ENCODE measurements around the gene PRKG1.

The PRKG1 gene

GRCh38 chr10:52313933-52314821 is 1239.9 kb downstream of the PRKG1 start, which contains the start of gene DKK1:
Gene DKK1 (plus strand): TSS chr10:52314281. CDS start chr10:52314435, 154 bp downstream.
- H3K36me3 ChIP-seq (ENCODE audit: control insufficient read depth in 5 of 5, insufficient read depth in 5 of 5, low read length in 5 of 5): no peaks in the 10 kb centered on the region
- H3K9ac ChIP-seq (ENCODE audit: low read length in 5 of 5): peak within 1 kb of the TSS in 2 of 5 donors; percentile 20 to 56
- peak within 1 kb of the TSS; percentile 56 to 78 (median 69) for H3K4me3 ChIP-seq (ENCODE audit: low read depth in 1 of 5, low read length in 5 of 5)
- H3K9me3 ChIP-seq (ENCODE audit: control insufficient read depth in 5 of 5, low read length in 5 of 5): no peaks in the 10 kb centered on the region
- peaks cover 0 to 20% (median 18%) of the 10 kb centered on the region in 5 donors for H3K4me1 ChIP-seq (ENCODE audit: control insufficient read depth in 5 of 5, insufficient read depth in 5 of 5, low read length in 5 of 5)
- H3K27ac ChIP-seq (ENCODE audit: low read depth, low read length): no peak within 1 kb of the TSS
- H3K27me3 ChIP-seq (ENCODE audit: control insufficient read depth in 5 of 5, insufficient read depth in 4 of 5, low read length in 5 of 5): peaks cover 14 to 23% (median 20%) of the 10 kb centered on the region in 5 donors

- peaks cover 0 to 20% (median 18%) of the 10 kb centered on the region in 5 donors for H3K4me1 ChIP-seq (ENCODE audit: control insufficient read depth in 5 of 5, insufficient read depth in 5 of 5, low read length in 5 of 5)
- H3K9ac ChIP-seq (ENCODE audit: low read length in 5 of 5): no peak overlapping the region
- H3K27ac ChIP-seq (ENCODE audit: low read depth, low read length): no peak overlapping the region
Observed at GRCh38 chr10:52314822-52315552, 1240.7 kb downstream of the PRKG1 start.

GRCh38 chr10:52316001-52316400 is 1241.7 kb downstream of the PRKG1 start:
- H3K36me3 ChIP-seq (ENCODE audit: control insufficient read depth in 5 of 5, insufficient read depth in 5 of 5, low read length in 5 of 5): no peaks in the 10 kb centered on the region
- no peak overlapping the region for H3K4me3 ChIP-seq (ENCODE audit: low read depth in 1 of 5, low read length in 5 of 5)
- no peak overlapping the region for H3K27ac ChIP-seq (ENCODE audit: low read depth, low read length)
- peaks cover 14 to 23% (median 18%) of the 10 kb centered on the region in 5 donors for H3K27me3 ChIP-seq (ENCODE audit: control insufficient read depth in 5 of 5, insufficient read depth in 4 of 5, low read length in 5 of 5)
- H3K9me3 ChIP-seq (ENCODE audit: control insufficient read depth in 5 of 5, low read length in 5 of 5): no peaks in the 10 kb centered on the region
- H3K9ac ChIP-seq (ENCODE audit: low read length in 5 of 5): no peak overlapping the region
- H3K4me1 ChIP-seq (ENCODE audit: control insufficient read depth in 5 of 5, insufficient read depth in 5 of 5, low read length in 5 of 5): peaks cover 0 to 20% (median 18%) of the 10 kb centered on the region in 5 donors

More at GRCh38 chr10:52314822-52315552, 1240.7 kb downstream of the PRKG1 start:
- Histone ChIP-seq H3K27me3 (ENCODE audit: control insufficient read depth in 5 of 5, insufficient read depth in 4 of 5, low read length in 5 of 5) (peaks cover 14 to 23% (median 18%) of the 10 kb centered on the region in 5 donors), H3K36me3 (ENCODE audit: control insufficient read depth in 5 of 5, insufficient read depth in 5 of 5, low read length in 5 of 5) (no peaks in the 10 kb centered on the region), H3K9me3 (ENCODE audit: control insufficient read depth in 5 of 5, low read length in 5 of 5) (no peaks in the 10 kb centered on the region), H3K4me3 (ENCODE audit: low read depth in 1 of 5, low read length in 5 of 5) (peak overlapping the region; percentile 42 to 78 (median 65))

GRCh38 chr10:52316500-52316899 is 1242.2 kb downstream of the PRKG1 start:
- H3K36me3 ChIP-seq (ENCODE audit: control insufficient read depth in 5 of 5, insufficient read depth in 5 of 5, low read length in 5 of 5): no peaks in the 10 kb centered on the region
- H3K9me3 ChIP-seq (ENCODE audit: control insufficient read depth in 5 of 5, low read length in 5 of 5): no peaks in the 10 kb centered on the region
- no peak overlapping the region for H3K4me3 ChIP-seq (ENCODE audit: low read depth in 1 of 5, low read length in 5 of 5)
- peaks cover 14 to 23% (median 18%) of the 10 kb centered on the region in 5 donors for H3K27me3 ChIP-seq (ENCODE audit: control insufficient read depth in 5 of 5, insufficient read depth in 4 of 5, low read length in 5 of 5)
- peaks cover 0 to 20% (median 18%) of the 10 kb centered on the region in 5 donors for H3K4me1 ChIP-seq (ENCODE audit: control insufficient read depth in 5 of 5, insufficient read depth in 5 of 5, low read length in 5 of 5)
- no peak overlapping the region for H3K27ac ChIP-seq (ENCODE audit: low read depth, low read length)
- H3K9ac ChIP-seq (ENCODE audit: low read length in 5 of 5): no peak overlapping the region

- Histone ChIP-seq H3K9ac (ENCODE audit: low read length in 5 of 5) (no peak overlapping the region), H3K36me3 (ENCODE audit: control insufficient read depth in 5 of 5, insufficient read depth in 5 of 5, low read length in 5 of 5) (no peaks in the 10 kb centered on the region), H3K9me3 (ENCODE audit: control insufficient read depth in 5 of 5, low read length in 5 of 5) (no peaks in the 10 kb centered on the region), H3K27me3 (ENCODE audit: control insufficient read depth in 5 of 5, insufficient read depth in 4 of 5, low read length in 5 of 5) (peaks cover 11 to 19% (median 14%) of the 10 kb centered on the region in 5 donors), H3K27ac (ENCODE audit: low read depth, low read length) (no peak overlapping the region), H3K4me1 (ENCODE audit: control insufficient read depth in 5 of 5, insufficient read depth in 5 of 5, low read length in 5 of 5) (peaks cover 0 to 17% (median 17%) of the 10 kb centered on the region in 5 donors), H3K4me3 (ENCODE audit: low read depth in 1 of 5, low read length in 5 of 5) (no peak overlapping the region)
Observed at GRCh38 chr10:52318136-52318701, 1243.9 kb downstream of the PRKG1 start.

DNA sequence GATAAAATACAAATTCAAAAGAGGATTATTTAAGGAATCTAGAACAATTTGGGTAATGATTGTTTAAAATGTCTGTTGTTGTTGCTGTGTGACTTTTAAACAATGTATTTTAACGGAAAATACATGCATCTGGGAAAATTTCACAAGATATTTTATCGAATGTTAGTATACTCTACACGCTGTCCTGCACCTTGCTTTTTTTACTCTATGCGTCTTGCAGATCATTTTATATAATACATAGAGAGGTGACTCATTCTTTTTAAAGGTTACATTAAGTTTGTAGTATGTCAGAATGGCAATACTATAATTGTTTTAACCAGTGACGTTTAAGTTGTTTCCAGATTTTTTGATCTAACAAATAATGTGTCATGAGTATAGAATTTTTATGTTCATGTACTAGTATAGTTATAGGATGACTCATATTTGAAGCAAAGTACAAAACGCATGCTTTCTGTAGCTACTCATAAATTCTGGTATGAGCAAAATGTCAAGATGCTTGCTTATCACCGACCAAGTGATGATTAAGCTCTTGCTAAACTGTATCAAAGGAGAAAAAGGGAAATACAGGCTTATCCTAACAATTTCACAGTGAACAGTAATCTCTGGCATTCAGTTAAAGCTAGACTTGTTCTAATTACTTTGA is 1244.7 kb downstream of the PRKG1 start:
- H3K27me3 ChIP-seq (ENCODE audit: control insufficient read depth in 5 of 5, insufficient read depth in 4 of 5, low read length in 5 of 5): peaks cover 5 to 13% (median 10%) of the 10 kb centered on the region in 5 donors
- no peak overlapping the region for H3K4me3 ChIP-seq (ENCODE audit: low read depth in 1 of 5, low read length in 5 of 5)
- H3K27ac ChIP-seq (ENCODE audit: low read depth, low read length): no peak overlapping the region
- peaks cover 0 to 10% (median 10%) of the 10 kb centered on the region in 5 donors for H3K4me1 ChIP-seq (ENCODE audit: control insufficient read depth in 5 of 5, insufficient read depth in 5 of 5, low read length in 5 of 5)
- H3K9ac ChIP-seq (ENCODE audit: low read length in 5 of 5): no peak overlapping the region
- no peaks in the 10 kb centered on the region for H3K36me3 ChIP-seq (ENCODE audit: control insufficient read depth in 5 of 5, insufficient read depth in 5 of 5, low read length in 5 of 5)
- no peaks in the 10 kb centered on the region for H3K9me3 ChIP-seq (ENCODE audit: control insufficient read depth in 5 of 5, low read length in 5 of 5)

GRCh38 chr10:52319926-52320325 is 1245.6 kb downstream of the PRKG1 start:
- H3K9me3 ChIP-seq (ENCODE audit: control insufficient read depth in 5 of 5, low read length in 5 of 5): no peaks in the 10 kb centered on the region
- no peak overlapping the region for H3K4me3 ChIP-seq (ENCODE audit: low read depth in 1 of 5, low read length in 5 of 5)

GRCh38 chr10:52322323-52322722 is 1248.0 kb downstream of the PRKG1 start:
- Histone ChIP-seq H3K36me3 (ENCODE audit: control insufficient read depth in 5 of 5, insufficient read depth in 5 of 5, low read length in 5 of 5) (no peaks in the 10 kb centered on the region), H3K9ac (ENCODE audit: low read length in 5 of 5) (no peak overlapping the region), H3K27me3 (ENCODE audit: control insufficient read depth in 5 of 5, insufficient read depth in 4 of 5, low read length in 5 of 5) (no peaks in the 10 kb centered on the region), H3K4me1 (ENCODE audit: control insufficient read depth in 5 of 5, insufficient read depth in 5 of 5, low read length in 5 of 5) (no peaks in the 10 kb centered on the region), H3K9me3 (ENCODE audit: control insufficient read depth in 5 of 5, low read length in 5 of 5) (no peaks in the 10 kb centered on the region), H3K27ac (ENCODE audit: low read depth, low read length) (no peak overlapping the region), H3K4me3 (ENCODE audit: low read depth in 1 of 5, low read length in 5 of 5) (no peak overlapping the region)

More at GRCh38 chr10:52319926-52320325, 1245.6 kb downstream of the PRKG1 start:
- Histone ChIP-seq H3K27me3 (ENCODE audit: control insufficient read depth in 5 of 5, insufficient read depth in 4 of 5, low read length in 5 of 5) (peaks cover 0 to 6% (median 3%) of the 10 kb centered on the region in 5 donors), H3K9ac (ENCODE audit: low read length in 5 of 5) (no peak overlapping the region), H3K36me3 (ENCODE audit: control insufficient read depth in 5 of 5, insufficient read depth in 5 of 5, low read length in 5 of 5) (no peaks in the 10 kb centered on the region), H3K27ac (ENCODE audit: low read depth, low read length) (no peak overlapping the region), H3K4me1 (ENCODE audit: control insufficient read depth in 5 of 5, insufficient read depth in 5 of 5, low read length in 5 of 5) (no peaks in the 10 kb centered on the region)

DNA sequence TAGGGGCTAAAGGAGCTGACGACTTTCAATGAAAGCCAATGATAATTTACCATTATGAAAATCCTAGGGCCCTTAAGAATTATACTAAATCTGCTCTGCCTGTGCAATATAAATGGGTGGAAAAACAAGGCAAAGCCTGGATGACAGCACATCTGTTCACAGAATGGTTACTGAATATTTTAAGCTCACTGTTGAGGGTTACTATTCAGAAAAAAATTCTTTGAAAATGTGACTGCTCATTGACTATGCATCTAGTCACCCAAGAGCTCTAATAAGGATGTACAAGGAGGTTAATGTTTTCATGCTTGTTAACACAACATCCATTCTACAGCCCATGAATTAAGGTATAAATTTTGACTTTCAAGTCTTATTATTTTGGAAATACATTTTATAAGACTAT is 1248.6 kb downstream of the PRKG1 start:
- Histone ChIP-seq H3K4me3 (ENCODE audit: low read depth in 1 of 5, low read length in 5 of 5) (no peak overlapping the region), H3K4me1 (ENCODE audit: control insufficient read depth in 5 of 5, insufficient read depth in 5 of 5, low read length in 5 of 5) (no peaks in the 10 kb centered on the region), H3K9me3 (ENCODE audit: control insufficient read depth in 5 of 5, low read length in 5 of 5) (no peaks in the 10 kb centered on the region), H3K27ac (ENCODE audit: low read depth, low read length) (no peak overlapping the region), H3K27me3 (ENCODE audit: control insufficient read depth in 5 of 5, insufficient read depth in 4 of 5, low read length in 5 of 5) (no peaks in the 10 kb centered on the region), H3K9ac (ENCODE audit: low read length in 5 of 5) (no peak overlapping the region), H3K36me3 (ENCODE audit: control insufficient read depth in 5 of 5, insufficient read depth in 5 of 5, low read length in 5 of 5) (no peaks in the 10 kb centered on the region)

Data from subcutaneous abdominal adipose tissue (tissue), 5 donors.